Thoracic aorta (tissue), 2 donors: ENCODE measurements around the gene CYFIP2. TPM values are rescaled to one million over a fixed set of nuclear protein-coding genes. Genes with fewer than 3 reads are reported as not detected.

Source experiments
- ATAC-seq: fragments of 150-250 bp; one replicate; pipeline ENCODE4 v1.8.0; 2017; ENCODE audit warnings: low read depth; ENCODE audit not compliant: insufficient number of reproducible peaks, low FRiP score
- DNase-seq: peaks from one replicate; pipeline ENCODE4 v3.0.0-alpha.2; 2020; ENCODE audit warnings: low spot score
- H3K27ac ChIP-seq, 2 donors: fragments of 200-600 bp; sonication (generic); 1 replicate in 1 of 2; 2 replicates in 1 of 2; pipeline ENCODE4 v1.5.1; 2016; ENCODE audit warnings: mild to moderate bottlenecking in 2 of 2, moderate library complexity in 2 of 2
- H3K27me3 ChIP-seq: fragments of 200-600 bp; sonication (generic); replicated peaks from 2 replicates; pipeline ENCODE4 v1.6.0; 2016; ENCODE audit warnings: mild to moderate bottlenecking; ENCODE audit not compliant: insufficient read depth
- H3K36me3 ChIP-seq: fragments of 200-600 bp; sonication (generic); one replicate; pipeline ENCODE4 v1.5.1; 2016
- H3K4me1 ChIP-seq, 2 donors: fragments of 200-600 bp; sonication (generic); 1 replicate in 1 of 2; 2 replicates in 1 of 2; pipeline versions ENCODE4 v1.5.1 to v1.6.0; 2016; ENCODE audit warnings: low read depth in 2 of 2, mild to moderate bottlenecking in 1 of 2; ENCODE audit not compliant: control insufficient read depth in 1 of 2
- H3K4me3 ChIP-seq: fragments of 200-600 bp; sonication (generic); 2 replicates; pipeline ENCODE4 v1.5.1; 2016; ENCODE audit warnings: mild to moderate bottlenecking
- H3K9me3 ChIP-seq: fragments of 200-600 bp; sonication (generic); 2 replicates; pipeline ENCODE4 v1.5.1; 2016
- CTCF ChIP-seq: fragments of 200-600 bp; sonication (generic); IDR thresholded peaks from one replicate; pipeline ENCODE4 v1.5.1; 2019; ENCODE audit warnings: antibody characterized with exemption
- total RNA-seq, 2 donors: library from RNA; depleted of rRNA; stranded (reverse); fragments of >200 nt; gene quantifications; one replicate each; pipeline versions ENCODE4 v1.1.0 to v1.2.3, GENCODE V29; 2016

The CYFIP2 gene
- total RNA-seq, 2 donors from 2014 or later, result 60.0 to 192 TPM

GRCh38 chr5:157289164-157289819 is 23.4 kb downstream of the CYFIP2 start:
- Histone ChIP-seq H3K4me1 (no peaks in the 10 kb centered on the region), H3K9me3 (no peaks in the 10 kb centered on the region), H3K36me3 (peaks cover 4% of the 10 kb centered on the region), H3K27me3 (no peaks in the 10 kb centered on the region), H3K4me3 (no peak overlapping the region), H3K27ac (no peak overlapping the region)
- ATAC-seq (no peak), DNase-seq (no peak)
- no peak for TF ChIP-seq CTCF

DNA sequence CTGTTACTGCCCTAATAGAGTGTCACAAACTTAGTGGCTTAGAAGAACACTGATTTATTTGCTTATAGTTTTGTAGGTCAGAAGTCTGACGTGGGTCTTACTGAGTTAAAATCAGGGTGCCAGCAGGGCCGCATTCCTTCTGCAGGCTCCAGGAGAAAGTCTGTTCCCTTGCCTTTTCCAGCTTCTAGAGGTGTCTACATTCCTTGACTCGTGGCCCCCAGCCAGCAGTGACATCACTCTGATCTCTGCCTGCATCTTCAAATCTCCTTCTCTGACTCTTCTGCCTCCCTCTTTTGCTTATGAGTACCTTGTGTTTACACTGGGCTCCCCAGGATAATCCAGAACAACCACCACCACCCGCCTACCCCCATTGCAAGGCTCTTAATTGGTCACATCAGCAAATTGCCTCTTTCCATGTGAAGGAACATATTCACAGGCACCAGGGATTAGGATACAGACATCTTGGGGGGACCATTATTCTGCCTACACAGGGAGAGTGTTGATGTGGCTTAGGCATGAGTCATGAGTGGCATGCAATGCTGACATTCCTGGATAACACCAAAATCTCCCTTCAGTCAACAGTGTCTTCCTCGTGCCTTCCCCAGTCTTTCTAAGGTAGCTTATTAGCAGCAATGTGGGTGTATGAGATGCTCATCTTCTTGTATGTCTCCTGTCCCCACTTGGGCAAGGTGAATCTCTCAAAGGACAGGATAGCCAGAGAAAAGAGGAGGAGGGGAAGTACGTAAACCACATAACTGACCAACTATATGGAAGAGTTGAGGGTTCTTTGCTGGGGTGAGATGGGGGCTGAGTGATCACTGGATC is 24.4 kb downstream of the CYFIP2 start:
- Histone ChIP-seq H3K36me3 (peaks cover 4% of the 10 kb centered on the region), H3K9me3 (no peaks in the 10 kb centered on the region), H3K4me3 (no peak overlapping the region), H3K27me3 (no peaks in the 10 kb centered on the region), H3K27ac (no peak overlapping the region), H3K4me1 (no peaks in the 10 kb centered on the region)
- ATAC-seq, result no peak
- TF ChIP-seq CTCF, result no peak
- no peak for DNase-seq

DNA sequence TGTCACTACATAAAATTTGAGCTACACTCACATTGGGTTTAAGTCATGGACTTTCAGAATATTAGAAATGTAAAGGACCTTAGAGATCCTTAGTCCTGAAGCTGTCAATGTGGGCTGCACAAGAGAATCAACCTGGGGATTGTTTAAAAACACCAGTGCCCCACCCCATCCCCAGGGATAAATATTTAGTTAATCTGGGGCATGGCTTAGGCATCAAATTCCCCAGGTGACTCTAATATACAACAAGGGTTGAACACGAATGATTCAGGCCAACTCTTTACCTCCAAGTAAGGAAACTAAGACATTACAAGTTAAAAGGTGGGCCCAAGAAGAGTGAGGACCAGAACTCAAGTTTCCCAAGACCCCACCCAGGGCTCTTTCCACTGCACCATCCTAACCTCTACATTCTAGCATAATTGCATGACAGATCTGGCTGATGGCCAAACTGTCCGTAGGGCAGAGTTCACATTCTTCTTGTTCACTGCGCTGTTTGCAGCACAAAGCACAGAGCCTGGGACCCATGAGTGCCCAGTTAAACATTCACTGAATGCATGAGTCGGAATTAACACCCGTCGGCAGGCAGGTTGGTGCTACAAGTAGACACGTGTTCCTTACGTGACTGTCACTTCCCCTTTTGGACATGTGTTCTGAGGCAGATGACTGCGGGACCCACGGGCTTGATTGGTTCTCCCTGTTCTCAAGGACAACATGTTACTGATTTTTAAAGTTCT is 25.2 kb downstream of the CYFIP2 start:
- no peak for TF ChIP-seq CTCF
- no peak for ATAC-seq

DNA sequence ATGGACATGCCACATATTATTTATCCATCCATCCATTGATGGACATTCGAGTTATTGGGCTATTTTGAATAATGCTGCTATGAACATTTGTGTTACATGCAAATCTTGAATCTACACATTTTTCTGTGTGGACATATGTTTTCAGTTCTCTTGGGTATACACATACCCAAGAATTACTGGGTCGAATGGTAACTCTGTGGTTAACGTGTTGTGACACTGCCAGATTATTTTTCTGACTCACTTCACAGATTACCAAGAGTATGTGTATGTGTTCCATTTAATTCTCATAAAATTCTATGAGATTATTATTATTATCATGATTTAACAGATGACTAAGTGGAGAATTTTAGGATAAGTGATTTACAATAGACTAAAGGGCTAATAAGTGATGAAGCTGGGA is 26.7 kb downstream of the CYFIP2 start:
- H3K4me3 ChIP-seq, result no peak overlapping the region
- ATAC-seq, result no peak
- TF ChIP-seq CTCF, result no peak
- no peak for DNase-seq
- H3K36me3 ChIP-seq, result peaks cover 4% of the 10 kb centered on the region
- H3K9me3 ChIP-seq, result no peaks in the 10 kb centered on the region
- H3K4me1 ChIP-seq, result no peaks in the 10 kb centered on the region
- no peaks in the 10 kb centered on the region for H3K27me3 ChIP-seq
- no peak overlapping the region for H3K27ac ChIP-seq

More for the DNA sequence above, 25.2 kb downstream of the CYFIP2 start:
- H3K27ac ChIP-seq, result no peak overlapping the region
- no peaks in the 10 kb centered on the region for H3K4me1 ChIP-seq
- DNase-seq, result no peak
- no peaks in the 10 kb centered on the region for H3K27me3 ChIP-seq
- no peak overlapping the region for H3K4me3 ChIP-seq
- H3K36me3 ChIP-seq, result peaks cover 4% of the 10 kb centered on the region
- no peaks in the 10 kb centered on the region for H3K9me3 ChIP-seq
